Ovary (tissue), 3 donors: ENCODE measurements around the gene CLCNKB.

Experiments used
- EP300 ChIP-seq: sonication (generic); formaldehyde crosslinking; IDR thresholded peaks from one replicate; pipeline ENCODE4 v1.6.1; 2017; ENCODE audit warnings: antibody characterized with exemption
- POLR2A ChIP-seq: fragments of 450-650 bp; IDR thresholded peaks from one replicate; pipeline ENCODE4 v1.6.1; 2017; ENCODE audit warnings: antibody characterized with exemption, mild to moderate bottlenecking, moderate library complexity
- TF ChIP-seq, protein P1 (sequence below), 3 donors: fragments of 450-650 bp in 2 of 3; fragments of 200-600 bp in 1 of 3; IDR thresholded peaks; one replicate each; pipeline versions ENCODE4 v1.5.1 to v1.8.0; 2016 to 2022; ENCODE audit warnings: antibody characterized with exemption in 3 of 3, mild to moderate bottlenecking in 1 of 3
- donor health status: DM: no; HTN: no; CAD: no.

GRCh38 chr1:16071614-16072013 lies 28.0 kb downstream of the CLCNKB start:
- TF ChIP-seq, protein P1, sequence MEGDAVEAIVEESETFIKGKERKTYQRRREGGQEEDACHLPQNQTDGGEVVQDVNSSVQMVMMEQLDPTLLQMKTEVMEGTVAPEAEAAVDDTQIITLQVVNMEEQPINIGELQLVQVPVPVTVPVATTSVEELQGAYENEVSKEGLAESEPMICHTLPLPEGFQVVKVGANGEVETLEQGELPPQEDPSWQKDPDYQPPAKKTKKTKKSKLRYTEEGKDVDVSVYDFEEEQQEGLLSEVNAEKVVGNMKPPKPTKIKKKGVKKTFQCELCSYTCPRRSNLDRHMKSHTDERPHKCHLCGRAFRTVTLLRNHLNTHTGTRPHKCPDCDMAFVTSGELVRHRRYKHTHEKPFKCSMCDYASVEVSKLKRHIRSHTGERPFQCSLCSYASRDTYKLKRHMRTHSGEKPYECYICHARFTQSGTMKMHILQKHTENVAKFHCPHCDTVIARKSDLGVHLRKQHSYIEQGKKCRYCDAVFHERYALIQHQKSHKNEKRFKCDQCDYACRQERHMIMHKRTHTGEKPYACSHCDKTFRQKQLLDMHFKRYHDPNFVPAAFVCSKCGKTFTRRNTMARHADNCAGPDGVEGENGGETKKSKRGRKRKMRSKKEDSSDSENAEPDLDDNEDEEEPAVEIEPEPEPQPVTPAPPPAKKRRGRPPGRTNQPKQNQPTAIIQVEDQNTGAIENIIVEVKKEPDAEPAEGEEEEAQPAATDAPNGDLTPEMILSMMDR (IDR thresholded peaks at IDR 0.05) = no peak
- TF ChIP-seq POLR2A (no peak), EP300 (no peak)
